Panc1 (cell line): ENCODE data around the gene DAB2IP. TPM values are rescaled to one million over a fixed set of nuclear protein-coding genes. Genes with fewer than 3 reads are reported as not detected.
"Not testable (repeated sequence)": the region's sequence is repeated elsewhere in the genome, so short reads cannot be mapped to it uniquely, and the experiment has no call there.

Experiments
- ATAC-seq: fragments of 200-7000 bp; cut with Tn5 transposase; 2 replicates; pipeline ENCODE4 v1.9.1; 2020; ENCODE audit warnings: mild to moderate bottlenecking, moderate library complexity
- BruUV-seq: library from RNA; stranded (reverse); fragments of 400-500 nt; replicated peaks from 2 replicates; lab custom pipeline; 2021; lab: Mats Ljungman, UMichigan
- CTCF ChIA-PET: fragments of 300-600 bp; sonication (Branson Sonifier 250); formaldehyde crosslinking; loops from one replicate; lab custom pipeline; 2022; ENCODE audit warnings: antibody characterized with exemption; lab: Charles Lee
- POLR2A ChIA-PET: fragments of 300-600 bp; sonication (Branson Sonifier 250); formaldehyde crosslinking; loops from one replicate; lab custom pipeline; 2022; ENCODE audit warnings: antibody characterized with exemption; lab: Charles Lee
- DNase-seq: peaks from one replicate; pipeline ENCODE4 v3.0.0-alpha.2; 2010; ENCODE audit warnings: low read depth, low spot score
- H3K27ac ChIP-seq: 2 replicates; pipeline ENCODE4 v1.5.1; 2011; ENCODE audit warnings: mild to moderate bottlenecking, low read length, inconsistent platforms
- H3K27me3 ChIP-seq: fragments of 200-500 bp; sonication (Bioruptor generic); 2 replicates; pipeline ENCODE4 v1.6.0; 2014; ENCODE audit warnings: low read length, inconsistent platforms; ENCODE audit not compliant: control insufficient read depth, insufficient read depth
- H3K36me3 ChIP-seq: fragments of 200-500 bp; sonication (Bioruptor generic); 2 replicates; pipeline ENCODE4 v1.5.1; 2014; ENCODE audit warnings: inconsistent platforms, mild to moderate bottlenecking, low read length, moderate library complexity; ENCODE audit not compliant: control insufficient read depth, insufficient read depth
- H3K4me1 ChIP-seq: 2 replicates; pipeline ENCODE4 v1.5.1; 2011; ENCODE audit warnings: inconsistent platforms, mild to moderate bottlenecking, low read length, moderate library complexity; ENCODE audit not compliant: control insufficient read depth, insufficient read depth
- H3K4me3 ChIP-seq, 2 experiments: 2 replicates each; pipeline ENCODE4 v1.5.1; 2011 to 2012; ENCODE audit warnings: low read depth in 2 of 2, low read length in 2 of 2, mild to moderate bottlenecking in 2 of 2, inconsistent platforms in 1 of 2, moderate library complexity in 1 of 2
- H3K9me3 ChIP-seq: fragments of 200-500 bp; sonication (Bioruptor generic); 2 replicates; pipeline ENCODE4 v1.5.1; 2014; ENCODE audit warnings: low read depth, mild to moderate bottlenecking, inconsistent platforms, low read length, moderate library complexity; ENCODE audit not compliant: control insufficient read depth, insufficient read depth
- POLR2AphosphoS5 ChIP-seq: IDR thresholded peaks from 2 replicates; pipeline ENCODE4 v1.6.1; 2012; ENCODE audit warnings: mild to moderate bottlenecking, low read depth, low read length, moderate library complexity
- SIN3A ChIP-seq: IDR thresholded peaks from 2 replicates; pipeline ENCODE4 v1.6.1; 2012; ENCODE audit warnings: low read depth, mild to moderate bottlenecking, low read length, moderate library complexity, borderline replicate concordance; ENCODE audit not compliant: insufficient read depth
- TCF7L2 ChIP-seq: IDR thresholded peaks from 2 replicates; pipeline ENCODE4 v1.6.1; 2011; ENCODE audit warnings: mild to moderate bottlenecking, low read depth, low read length, inconsistent platforms
- in situ Hi-C: cut with HindIII; loops from 2 replicates; pipeline ENCODE4 v1.10.0; 2016; ENCODE audit warnings: low sequenced_read_pairs, low pct_unique_long_range_greater_than_20kb
- intact Hi-C: fragments of 100-400 bp; cut with micrococcal nuclease; formaldehyde crosslinking; loops from one replicate; pipeline ENCODE4 v1.10.0; 2022; ENCODE audit not compliant: unreplicated experiment
- total RNA-seq: library from RNA; stranded (reverse); gene quantifications from one replicate; pipeline ENCODE4 v1.2.1, GENCODE V29; 2021; ENCODE audit not compliant: unreplicated experiment
- TF ChIP-seq, protein P1 (sequence below), 2 experiments: IDR thresholded peaks; 2 replicates each; pipeline ENCODE4 v1.6.1; 2011 to 2012; ENCODE audit warnings: low read depth in 2 of 2, control low read depth in 1 of 2, low read length in 1 of 2, mild to moderate bottlenecking in 1 of 2, moderate library complexity in 1 of 2; ENCODE audit not compliant: insufficient read depth in 1 of 2
- TF ChIP-seq, protein P2 (sequence below): fragments of 450-650 bp; IDR thresholded peaks from 2 replicates; pipeline ENCODE4 v1.5.1; 2017; ENCODE audit warnings: mild to moderate bottlenecking

The DAB2IP gene
- total RNA-seq, 1 experiment from 2014 or later: 18.4 TPM

DNA sequence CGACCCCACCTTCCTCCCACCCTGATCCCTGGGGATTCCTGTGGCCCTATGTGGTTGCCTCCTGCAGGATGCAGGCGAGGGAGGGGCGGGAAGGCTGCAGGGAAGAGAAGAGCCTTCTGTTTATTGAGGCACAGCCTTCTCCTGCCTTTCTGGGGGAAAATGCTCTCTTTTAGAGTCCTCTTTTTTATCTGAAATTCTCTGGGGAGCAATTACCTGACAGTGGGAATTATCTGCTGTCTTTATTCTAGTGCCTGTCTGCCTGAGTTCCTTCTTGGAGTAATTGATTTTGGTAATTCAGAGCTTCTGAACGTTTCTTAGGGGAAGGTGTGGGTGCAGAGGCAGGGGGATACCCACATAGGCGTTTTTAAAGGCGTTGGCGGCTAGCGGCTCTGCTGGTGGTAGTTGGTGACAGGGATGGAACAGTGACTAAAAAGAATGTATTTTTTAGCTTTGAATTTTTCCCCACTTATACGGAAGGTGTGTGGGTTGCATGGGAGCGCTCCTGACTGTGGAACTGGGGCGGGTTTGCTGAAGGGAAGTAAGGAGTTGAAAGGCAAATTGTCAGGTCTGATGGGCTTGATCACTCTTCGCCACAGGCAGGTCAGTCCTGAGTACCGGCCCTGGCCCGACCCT, 35.2 kb upstream of the DAB2IP start:
- TF ChIP-seq TCF7L2: no peak
- TF ChIP-seq, protein P1, sequence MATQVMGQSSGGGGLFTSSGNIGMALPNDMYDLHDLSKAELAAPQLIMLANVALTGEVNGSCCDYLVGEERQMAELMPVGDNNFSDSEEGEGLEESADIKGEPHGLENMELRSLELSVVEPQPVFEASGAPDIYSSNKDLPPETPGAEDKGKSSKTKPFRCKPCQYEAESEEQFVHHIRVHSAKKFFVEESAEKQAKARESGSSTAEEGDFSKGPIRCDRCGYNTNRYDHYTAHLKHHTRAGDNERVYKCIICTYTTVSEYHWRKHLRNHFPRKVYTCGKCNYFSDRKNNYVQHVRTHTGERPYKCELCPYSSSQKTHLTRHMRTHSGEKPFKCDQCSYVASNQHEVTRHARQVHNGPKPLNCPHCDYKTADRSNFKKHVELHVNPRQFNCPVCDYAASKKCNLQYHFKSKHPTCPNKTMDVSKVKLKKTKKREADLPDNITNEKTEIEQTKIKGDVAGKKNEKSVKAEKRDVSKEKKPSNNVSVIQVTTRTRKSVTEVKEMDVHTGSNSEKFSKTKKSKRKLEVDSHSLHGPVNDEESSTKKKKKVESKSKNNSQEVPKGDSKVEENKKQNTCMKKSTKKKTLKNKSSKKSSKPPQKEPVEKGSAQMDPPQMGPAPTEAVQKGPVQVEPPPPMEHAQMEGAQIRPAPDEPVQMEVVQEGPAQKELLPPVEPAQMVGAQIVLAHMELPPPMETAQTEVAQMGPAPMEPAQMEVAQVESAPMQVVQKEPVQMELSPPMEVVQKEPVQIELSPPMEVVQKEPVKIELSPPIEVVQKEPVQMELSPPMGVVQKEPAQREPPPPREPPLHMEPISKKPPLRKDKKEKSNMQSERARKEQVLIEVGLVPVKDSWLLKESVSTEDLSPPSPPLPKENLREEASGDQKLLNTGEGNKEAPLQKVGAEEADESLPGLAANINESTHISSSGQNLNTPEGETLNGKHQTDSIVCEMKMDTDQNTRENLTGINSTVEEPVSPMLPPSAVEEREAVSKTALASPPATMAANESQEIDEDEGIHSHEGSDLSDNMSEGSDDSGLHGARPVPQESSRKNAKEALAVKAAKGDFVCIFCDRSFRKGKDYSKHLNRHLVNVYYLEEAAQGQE (IDR thresholded peaks at IDR 0.05; ENCODE audit: insufficient read depth in 1 of 2, low read depth in 2 of 2, low read length in 1 of 2): no peak
- no peak for TF ChIP-seq SIN3A
- no peak for TF ChIP-seq POLR2AphosphoS5
- TF ChIP-seq, protein P2, sequence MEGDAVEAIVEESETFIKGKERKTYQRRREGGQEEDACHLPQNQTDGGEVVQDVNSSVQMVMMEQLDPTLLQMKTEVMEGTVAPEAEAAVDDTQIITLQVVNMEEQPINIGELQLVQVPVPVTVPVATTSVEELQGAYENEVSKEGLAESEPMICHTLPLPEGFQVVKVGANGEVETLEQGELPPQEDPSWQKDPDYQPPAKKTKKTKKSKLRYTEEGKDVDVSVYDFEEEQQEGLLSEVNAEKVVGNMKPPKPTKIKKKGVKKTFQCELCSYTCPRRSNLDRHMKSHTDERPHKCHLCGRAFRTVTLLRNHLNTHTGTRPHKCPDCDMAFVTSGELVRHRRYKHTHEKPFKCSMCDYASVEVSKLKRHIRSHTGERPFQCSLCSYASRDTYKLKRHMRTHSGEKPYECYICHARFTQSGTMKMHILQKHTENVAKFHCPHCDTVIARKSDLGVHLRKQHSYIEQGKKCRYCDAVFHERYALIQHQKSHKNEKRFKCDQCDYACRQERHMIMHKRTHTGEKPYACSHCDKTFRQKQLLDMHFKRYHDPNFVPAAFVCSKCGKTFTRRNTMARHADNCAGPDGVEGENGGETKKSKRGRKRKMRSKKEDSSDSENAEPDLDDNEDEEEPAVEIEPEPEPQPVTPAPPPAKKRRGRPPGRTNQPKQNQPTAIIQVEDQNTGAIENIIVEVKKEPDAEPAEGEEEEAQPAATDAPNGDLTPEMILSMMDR: no peak

DNA sequence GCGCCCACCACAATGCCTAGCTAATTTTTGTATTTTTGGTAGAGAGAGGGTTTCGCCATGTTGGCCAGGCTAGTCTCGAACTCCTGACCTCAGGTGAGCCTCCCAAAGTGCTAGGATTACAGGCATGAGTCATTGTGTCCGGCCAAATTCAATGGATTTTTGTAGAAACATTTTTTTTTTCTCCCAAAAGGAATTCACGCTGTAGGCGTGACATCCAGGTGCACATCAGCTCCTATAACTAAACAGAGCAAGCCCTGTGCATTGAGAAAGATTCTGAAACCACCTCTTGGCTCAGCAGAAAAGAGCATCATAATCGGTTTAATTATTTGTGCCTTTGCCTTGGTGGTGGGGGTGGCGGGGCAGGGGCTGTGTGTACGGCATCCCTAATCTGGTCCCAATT, 32.9 kb upstream of the DAB2IP start:
- intact Hi-C loops (no loop called here), in situ Hi-C loops (no loop called here)
- Histone ChIP-seq H3K36me3 (no peaks in the 10 kb centered on the region), H3K27ac (no peak overlapping the region), H3K4me3 (no peak overlapping the region), H3K9me3 (no peaks in the 10 kb centered on the region), H3K27me3 (no peaks in the 10 kb centered on the region), H3K4me1 (no peaks in the 10 kb centered on the region)
- BruUV-seq: no TSS peak
- ATAC-seq: no peak
- ChIA-PET POLR2A (no interaction called here), CTCF (no interaction called here)
- TF ChIP-seq POLR2AphosphoS5 (no peak), TCF7L2 (no peak), SIN3A (no peak)
- TF ChIP-seq, protein P2: no peak
- TF ChIP-seq, protein P1 (IDR thresholded peaks at IDR 0.05; ENCODE audit: insufficient read depth in 1 of 2, low read depth in 2 of 2, low read length in 1 of 2): no peak
- DNase-seq: no peak

More for the DNA sequence above, 35.2 kb upstream of the DAB2IP start:
- intact Hi-C loops: no loop called here
- no peaks in the 10 kb centered on the region for H3K27me3 ChIP-seq
- DNase-seq (no peak), ATAC-seq (no peak)
- CTCF ChIA-PET: no interaction called here
- 0 out of 2 replicates have a peak, but pooled peaks cover 6% of the 10 kb centered on the region for H3K4me1 ChIP-seq
- POLR2A ChIA-PET: no interaction called here
- in situ Hi-C loops: no loop called here
- no peaks in the 10 kb centered on the region for H3K9me3 ChIP-seq
- no peak overlapping the region for H3K4me3 ChIP-seq
- H3K27ac ChIP-seq: no peak overlapping the region
- BruUV-seq: no TSS peak
- H3K36me3 ChIP-seq: no peaks in the 10 kb centered on the region

DNA sequence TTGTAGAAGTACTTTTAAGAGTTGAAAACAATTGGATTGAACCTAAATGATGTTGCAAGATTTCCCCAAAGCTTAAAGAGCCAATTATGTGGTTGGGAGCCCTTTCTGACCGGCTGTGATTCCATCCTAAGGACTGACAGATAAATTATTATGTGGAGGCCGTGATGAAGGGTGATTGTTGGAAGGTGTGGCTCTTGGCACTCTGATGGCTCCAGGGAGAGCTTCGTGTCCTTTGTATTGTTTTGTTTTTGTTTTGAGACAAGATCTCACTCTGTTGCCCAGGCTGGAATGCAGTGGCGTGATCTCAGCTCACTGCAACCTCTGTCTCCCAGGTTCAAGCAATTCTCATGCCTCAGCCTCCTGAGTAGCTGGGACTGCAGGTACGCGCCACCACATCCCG, 32.5 kb upstream of the DAB2IP start:
- H3K9me3 ChIP-seq, DNase-seq, H3K27ac ChIP-seq, H3K36me3 ChIP-seq, CTCF ChIA-PET, intact Hi-C loops, H3K27me3 ChIP-seq, BruUV-seq, ATAC-seq, POLR2A ChIA-PET, H3K4me3 ChIP-seq, H3K4me1 ChIP-seq, in situ Hi-C loops: not testable (repeated sequence)
